Osteoblast (primary cell): ENCODE measurements around the gene ZBED5. TPM values are rescaled to one million over a fixed set of nuclear protein-coding genes. Genes with fewer than 3 reads are reported as not detected.

Source experiments
- DNase-seq: peaks from one replicate; pipeline ENCODE4 v3.0.0; 2011; ENCODE audit warnings: low spot score, mixed read lengths; ENCODE audit not compliant: insufficient read length; ENCODE audit errors: missing footprints
- H2AFZ ChIP-seq: 2 replicates; pipeline ENCODE4 v1.6.0; 2011; ENCODE audit warnings: mild to moderate bottlenecking, low read length
- H3K27ac ChIP-seq: 2 replicates; pipeline ENCODE4 v1.5.1; 2011; ENCODE audit warnings: mild to moderate bottlenecking, low read depth, low read length, moderate library complexity
- H3K27me3 ChIP-seq: 2 replicates; pipeline ENCODE4 v1.6.0; 2012; ENCODE audit warnings: mild to moderate bottlenecking, control low read depth, inconsistent platforms, low read length, moderate library complexity; ENCODE audit not compliant: insufficient read depth
- H3K36me3 ChIP-seq: 2 replicates; pipeline ENCODE4 v1.5.1; 2011; ENCODE audit warnings: mild to moderate bottlenecking, low read length, control low read depth, moderate library complexity; ENCODE audit not compliant: insufficient read depth
- H3K4me1 ChIP-seq: 2 replicates; pipeline ENCODE4 v1.5.1; 2011; ENCODE audit warnings: mild to moderate bottlenecking, low read length, control low read depth, moderate library complexity; ENCODE audit not compliant: insufficient read depth
- H3K4me2 ChIP-seq: 2 replicates; pipeline ENCODE4 v1.6.0; 2011; ENCODE audit warnings: mild to moderate bottlenecking, low read length; ENCODE audit not compliant: insufficient read depth
- H3K4me3 ChIP-seq: fragments of 200-600 bp; sonication (generic); 3 replicates; pipeline ENCODE4 v1.5.1; 2012; ENCODE audit warnings: mild to moderate bottlenecking, low read length, inconsistent platforms; ENCODE audit not compliant: insufficient read depth
- H3K79me2 ChIP-seq: 2 replicates; pipeline ENCODE4 v1.6.0; 2012; ENCODE audit warnings: mild to moderate bottlenecking, low read length, control low read depth, inconsistent platforms; ENCODE audit not compliant: insufficient read depth
- H3K9me3 ChIP-seq: 2 replicates; pipeline ENCODE4 v1.5.1; 2011; ENCODE audit warnings: low read depth, low read length, control low read depth
- H4K20me1 ChIP-seq: 2 replicates; pipeline ENCODE4 v1.6.0; 2012; ENCODE audit warnings: mild to moderate bottlenecking, low read length, control low read depth; ENCODE audit not compliant: insufficient read depth
- total RNA-seq: library from RNA; depleted of rRNA; stranded (reverse); fragments of >200 nt; gene quantifications from 2 replicates; pipeline ENCODE4 v1.2.3, GENCODE V29; 2012
- TF ChIP-seq, protein P1 (sequence below): IDR thresholded peaks from 2 replicates; pipeline ENCODE4 v1.5.1; 2011; ENCODE audit warnings: mild to moderate bottlenecking, low read depth, low read length, moderate library complexity; ENCODE audit errors: extremely low read depth

ZBED5 gene
- total RNA-seq, 1 donor = 29.7 TPM

DNA sequence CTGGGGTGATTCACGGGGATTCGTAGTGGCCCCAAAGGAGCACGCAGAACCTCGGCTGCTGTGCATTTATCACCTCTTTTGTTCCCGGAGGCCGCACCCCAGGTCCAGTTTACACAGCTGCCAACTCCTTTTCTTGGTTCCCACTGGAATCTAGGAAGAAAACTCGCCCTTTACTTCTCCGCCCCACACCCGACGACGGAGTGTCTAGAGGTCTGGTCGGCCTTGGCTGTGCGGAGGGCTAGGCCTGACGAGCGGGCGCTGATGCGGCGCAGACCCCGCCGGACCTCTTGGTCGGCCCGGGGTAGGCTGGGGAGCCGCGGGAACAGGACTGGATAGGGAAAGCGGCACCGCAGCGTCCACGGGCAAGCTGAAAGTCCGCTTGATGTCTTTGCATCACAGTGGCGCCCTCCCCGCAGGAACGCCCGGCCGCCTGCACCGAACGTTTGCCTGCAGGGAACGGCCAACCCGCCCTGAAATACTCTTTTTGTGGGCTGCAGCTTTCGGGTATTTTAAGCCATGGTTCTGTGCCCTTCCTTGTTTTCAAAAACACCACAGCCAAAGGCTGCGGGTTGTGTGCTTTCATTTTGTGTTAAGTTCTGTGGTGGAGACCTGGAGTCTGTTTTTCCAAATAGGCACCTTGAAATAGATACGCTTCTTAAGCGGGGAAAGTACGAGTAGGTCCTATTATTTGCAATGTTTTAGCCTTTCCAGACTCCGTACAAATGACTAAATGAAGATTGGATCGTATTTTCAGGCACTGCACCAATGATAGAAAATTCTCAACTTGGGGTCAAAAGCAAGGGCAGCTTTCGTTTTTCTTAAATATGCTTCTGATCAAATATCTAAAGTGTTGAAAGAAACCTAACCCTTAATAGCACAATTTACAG lies 829 bp upstream of the ZBED5 start:
- no peaks in the 10 kb centered on the region for H3K9me3 ChIP-seq
- no peaks in the 10 kb centered on the region for H4K20me1 ChIP-seq
- peak overlapping the region; percentile 95 for H3K27ac ChIP-seq
- H3K4me1 ChIP-seq = peaks cover 10% of the 10 kb centered on the region
- H3K4me3 ChIP-seq = peak overlapping the region; percentile 95
- H3K4me2 ChIP-seq = peak overlapping the region; percentile 82
- DNase-seq = peak; percentile 86
- peaks cover 21% of the 10 kb centered on the region for H3K36me3 ChIP-seq
- H3K79me2 ChIP-seq = peaks cover 45% of the 10 kb centered on the region
- TF ChIP-seq, protein P1, sequence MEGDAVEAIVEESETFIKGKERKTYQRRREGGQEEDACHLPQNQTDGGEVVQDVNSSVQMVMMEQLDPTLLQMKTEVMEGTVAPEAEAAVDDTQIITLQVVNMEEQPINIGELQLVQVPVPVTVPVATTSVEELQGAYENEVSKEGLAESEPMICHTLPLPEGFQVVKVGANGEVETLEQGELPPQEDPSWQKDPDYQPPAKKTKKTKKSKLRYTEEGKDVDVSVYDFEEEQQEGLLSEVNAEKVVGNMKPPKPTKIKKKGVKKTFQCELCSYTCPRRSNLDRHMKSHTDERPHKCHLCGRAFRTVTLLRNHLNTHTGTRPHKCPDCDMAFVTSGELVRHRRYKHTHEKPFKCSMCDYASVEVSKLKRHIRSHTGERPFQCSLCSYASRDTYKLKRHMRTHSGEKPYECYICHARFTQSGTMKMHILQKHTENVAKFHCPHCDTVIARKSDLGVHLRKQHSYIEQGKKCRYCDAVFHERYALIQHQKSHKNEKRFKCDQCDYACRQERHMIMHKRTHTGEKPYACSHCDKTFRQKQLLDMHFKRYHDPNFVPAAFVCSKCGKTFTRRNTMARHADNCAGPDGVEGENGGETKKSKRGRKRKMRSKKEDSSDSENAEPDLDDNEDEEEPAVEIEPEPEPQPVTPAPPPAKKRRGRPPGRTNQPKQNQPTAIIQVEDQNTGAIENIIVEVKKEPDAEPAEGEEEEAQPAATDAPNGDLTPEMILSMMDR = no peak
- peak overlapping the region; percentile 87 for H2AFZ ChIP-seq
- H3K27me3 ChIP-seq = no peaks in the 10 kb centered on the region

DNA sequence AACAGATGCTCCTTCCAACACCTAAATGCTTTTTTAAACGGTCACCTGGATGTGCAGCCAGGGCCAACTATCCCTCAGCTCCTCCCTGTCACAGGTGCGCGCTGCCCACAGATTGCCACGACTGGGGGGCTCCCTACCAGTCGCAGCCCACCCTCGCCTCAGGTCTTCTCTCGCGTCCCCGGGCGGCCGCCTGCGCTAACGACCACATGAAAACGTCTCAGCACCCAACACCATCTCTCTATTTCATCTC lies 469 bp downstream of the ZBED5 start:
- H3K4me3 ChIP-seq = peak overlapping the region; percentile 95
- H3K27ac ChIP-seq = peak overlapping the region; percentile 95
- H3K27me3 ChIP-seq = no peaks in the 10 kb centered on the region
- TF ChIP-seq, protein P1 = no peak
- peaks cover 55% of the 10 kb centered on the region for H3K79me2 ChIP-seq
- peak overlapping the region; percentile 87 for H2AFZ ChIP-seq
- H3K9me3 ChIP-seq = no peaks in the 10 kb centered on the region
- peaks cover 10% of the 10 kb centered on the region for H3K4me1 ChIP-seq
- DNase-seq = no peak
- H3K36me3 ChIP-seq = peaks cover 33% of the 10 kb centered on the region
- peak overlapping the region; percentile 82 for H3K4me2 ChIP-seq
- H4K20me1 ChIP-seq = no peaks in the 10 kb centered on the region

DNA sequence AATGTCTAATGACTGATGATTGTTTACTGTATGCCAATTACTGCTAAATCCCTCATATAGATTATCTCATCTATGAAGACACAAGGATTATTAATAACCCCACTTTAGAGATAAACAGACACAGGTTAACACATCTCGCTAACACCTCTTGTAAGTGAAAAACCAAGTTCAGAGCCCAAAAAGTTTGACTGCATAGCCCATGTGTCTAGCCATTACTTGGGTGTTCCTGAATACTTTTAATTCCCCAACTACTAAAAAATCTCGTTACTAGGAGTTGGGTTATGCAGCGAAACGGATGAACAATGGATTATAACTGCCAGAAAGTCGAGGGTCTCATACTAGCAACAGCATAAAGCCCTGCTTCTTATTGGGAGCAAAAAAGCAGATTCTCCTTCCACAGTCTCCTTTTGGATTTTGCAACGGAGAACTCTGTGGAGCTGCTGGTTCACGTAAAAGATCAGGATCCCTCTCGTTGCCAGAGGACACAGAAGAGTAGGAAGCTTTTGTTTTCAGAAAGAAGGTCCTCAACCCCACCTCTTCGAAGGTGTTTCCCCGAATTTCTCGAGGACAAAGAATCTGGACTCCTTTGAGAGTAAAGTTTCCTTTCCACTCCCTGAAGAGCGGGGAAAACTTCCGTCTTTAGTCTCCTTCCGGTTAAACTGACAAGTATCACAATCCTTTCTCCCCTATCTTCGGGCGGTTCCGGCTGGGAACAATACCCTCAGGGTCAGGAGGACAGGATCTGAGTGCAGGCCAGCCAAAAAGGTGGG lies 979 bp downstream of the ZBED5 start:
- Histone ChIP-seq H3K36me3 (peaks cover 38% of the 10 kb centered on the region), H3K79me2 (peaks cover 60% of the 10 kb centered on the region), H2AFZ (peak overlapping the region; percentile 87), H3K27me3 (no peaks in the 10 kb centered on the region), H3K9me3 (no peaks in the 10 kb centered on the region), H3K27ac (peak overlapping the region; percentile 95), H4K20me1 (no peaks in the 10 kb centered on the region), H3K4me2 (peak overlapping the region; percentile 82), H3K4me3 (peak overlapping the region; percentile 95), H3K4me1 (peaks cover 10% of the 10 kb centered on the region)
- TF ChIP-seq, protein P1 = no peak
- peak; percentile 14 for DNase-seq

DNA sequence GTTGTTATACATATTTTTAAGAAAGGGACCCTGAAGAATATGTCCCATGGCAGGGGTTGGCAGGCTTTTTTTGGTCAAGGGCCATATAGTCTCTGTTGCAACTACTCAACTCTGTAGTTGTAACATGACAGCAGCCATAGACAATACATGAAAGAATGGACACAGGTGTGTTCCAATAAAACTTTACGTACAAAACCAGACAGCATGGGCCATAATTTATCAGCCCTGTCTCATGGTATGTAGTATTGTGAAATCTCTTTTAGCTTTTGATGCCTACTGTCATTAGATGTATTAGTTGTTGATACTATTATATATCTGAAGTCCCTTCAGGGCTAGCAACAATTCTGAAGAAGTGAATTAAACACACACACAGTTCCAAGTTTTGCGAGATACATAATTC lies 2.6 kb downstream of the ZBED5 start:
- H3K27me3 ChIP-seq = no peaks in the 10 kb centered on the region
- no peak overlapping the region for H3K27ac ChIP-seq
- H2AFZ ChIP-seq = no peak overlapping the region
- peaks cover 10% of the 10 kb centered on the region for H3K4me1 ChIP-seq
- H3K9me3 ChIP-seq = no peaks in the 10 kb centered on the region
- no peak for DNase-seq
- H3K4me3 ChIP-seq = no peak overlapping the region
- H4K20me1 ChIP-seq = no peaks in the 10 kb centered on the region
- peaks cover 60% of the 10 kb centered on the region for H3K79me2 ChIP-seq
- peaks cover 46% of the 10 kb centered on the region for H3K36me3 ChIP-seq
- no peak overlapping the region for H3K4me2 ChIP-seq
- TF ChIP-seq, protein P1 = no peak
